ENCODE measurements around the gene CFAP20.

Gene CFAP20

GRCh38 chr16:58129097-58129936, at the start of gene CFAP20:
Gene CFAP20, minus strand, starts transcription at chr16:58129381. Its CDS starts 266 bp downstream, at chr16:58129115.
- Histone ChIP-seq H2AFZ (ENCODE audit: low read depth, low read length) (peak within 1 kb of the TSS; percentile 84), H3K27me3 (ENCODE audit: insufficient read depth, low read length) (no peaks in the 10 kb centered on the region), H3K36me3 (ENCODE audit: insufficient read depth, low read length) (peaks cover 5% of the 10 kb centered on the region), H3K4me3 (ENCODE audit: low read length) (peak within 1 kb of the TSS; percentile 96), H3K9me3 (ENCODE audit: low read length) (no peaks in the 10 kb centered on the region), H3K4me1 (ENCODE audit: insufficient read depth, low read length) (peaks cover 29% of the 10 kb centered on the region)

GRCh38 chr16:58177353-58177710, 48.2 kb upstream of the CFAP20 start:
- H3K4me1 ChIP-seq (ENCODE audit: insufficient read depth, low read length): no peaks in the 10 kb centered on the region
- H3K9me3 ChIP-seq (ENCODE audit: low read length): no peaks in the 10 kb centered on the region
- H3K4me3 ChIP-seq (ENCODE audit: low read length): no peak overlapping the region
- peaks cover 67% of the 10 kb centered on the region for H3K36me3 ChIP-seq (ENCODE audit: insufficient read depth, low read length)
- no peaks in the 10 kb centered on the region for H3K27me3 ChIP-seq (ENCODE audit: insufficient read depth, low read length)
- no peak overlapping the region for H2AFZ ChIP-seq (ENCODE audit: low read depth, low read length)

- Histone ChIP-seq H3K4me3 (ENCODE audit: low read length) (no peak overlapping the region), H3K4me1 (ENCODE audit: insufficient read depth, low read length) (no peaks in the 10 kb centered on the region), H3K36me3 (ENCODE audit: insufficient read depth, low read length) (peaks cover 66% of the 10 kb centered on the region), H3K9me3 (ENCODE audit: low read length) (no peaks in the 10 kb centered on the region), H3K27me3 (ENCODE audit: insufficient read depth, low read length) (no peaks in the 10 kb centered on the region), H2AFZ (ENCODE audit: low read depth, low read length) (no peak overlapping the region)
Measured at GRCh38 chr16:58176608-58177352, 47.6 kb upstream of the CFAP20 start.

GRCh38 chr16:58170223-58170622, 41.0 kb upstream of the CFAP20 start:
- no peaks in the 10 kb centered on the region for H3K27me3 ChIP-seq (ENCODE audit: insufficient read depth, low read length)
- peaks cover 87% of the 10 kb centered on the region for H3K36me3 ChIP-seq (ENCODE audit: insufficient read depth, low read length)
- no peak overlapping the region for H3K4me3 ChIP-seq (ENCODE audit: low read length)
- no peaks in the 10 kb centered on the region for H3K4me1 ChIP-seq (ENCODE audit: insufficient read depth, low read length)
- H2AFZ ChIP-seq (ENCODE audit: low read depth, low read length): no peak overlapping the region
- no peaks in the 10 kb centered on the region for H3K9me3 ChIP-seq (ENCODE audit: low read length)

GRCh38 chr16:58160855-58161254, 31.7 kb upstream of the CFAP20 start:
- no peaks in the 10 kb centered on the region for H3K27me3 ChIP-seq (ENCODE audit: insufficient read depth, low read length)
- no peak overlapping the region for H3K4me3 ChIP-seq (ENCODE audit: low read length)
- no peaks in the 10 kb centered on the region for H3K4me1 ChIP-seq (ENCODE audit: insufficient read depth, low read length)
- peaks cover 66% of the 10 kb centered on the region for H3K36me3 ChIP-seq (ENCODE audit: insufficient read depth, low read length)
- no peaks in the 10 kb centered on the region for H3K9me3 ChIP-seq (ENCODE audit: low read length)
- no peak overlapping the region for H2AFZ ChIP-seq (ENCODE audit: low read depth, low read length)

GRCh38 chr16:58158725-58159124, 29.5 kb upstream of the CFAP20 start:
- no peaks in the 10 kb centered on the region for H3K27me3 ChIP-seq (ENCODE audit: insufficient read depth, low read length)
- no peaks in the 10 kb centered on the region for H3K4me1 ChIP-seq (ENCODE audit: insufficient read depth, low read length)
- peaks cover 45% of the 10 kb centered on the region for H3K36me3 ChIP-seq (ENCODE audit: insufficient read depth, low read length)
- H2AFZ ChIP-seq (ENCODE audit: low read depth, low read length): no peak overlapping the region
- H3K9me3 ChIP-seq (ENCODE audit: low read length): no peaks in the 10 kb centered on the region
- H3K4me3 ChIP-seq (ENCODE audit: low read length): no peak overlapping the region

- Histone ChIP-seq H3K9me3 (ENCODE audit: low read length) (no peaks in the 10 kb centered on the region), H3K27me3 (ENCODE audit: insufficient read depth, low read length) (no peaks in the 10 kb centered on the region), H2AFZ (ENCODE audit: low read depth, low read length) (no peak overlapping the region), H3K4me1 (ENCODE audit: insufficient read depth, low read length) (no peaks in the 10 kb centered on the region), H3K36me3 (ENCODE audit: insufficient read depth, low read length) (peaks cover 38% of the 10 kb centered on the region), H3K4me3 (ENCODE audit: low read length) (no peak overlapping the region)
Measured at GRCh38 chr16:58157951-58158540, 28.9 kb upstream of the CFAP20 start.

GRCh38 chr16:58157239-58157638, 28.1 kb upstream of the CFAP20 start:
- no peak overlapping the region for H3K4me3 ChIP-seq (ENCODE audit: low read length)
- H3K4me1 ChIP-seq (ENCODE audit: insufficient read depth, low read length): no peaks in the 10 kb centered on the region
- no peaks in the 10 kb centered on the region for H3K9me3 ChIP-seq (ENCODE audit: low read length)
- H2AFZ ChIP-seq (ENCODE audit: low read depth, low read length): no peak overlapping the region
- H3K36me3 ChIP-seq (ENCODE audit: insufficient read depth, low read length): peaks cover 30% of the 10 kb centered on the region
- no peaks in the 10 kb centered on the region for H3K27me3 ChIP-seq (ENCODE audit: insufficient read depth, low read length)

GRCh38 chr16:58155839-58156238, 26.7 kb upstream of the CFAP20 start:
- Histone ChIP-seq H3K9me3 (ENCODE audit: low read length) (no peaks in the 10 kb centered on the region), H2AFZ (ENCODE audit: low read depth, low read length) (no peak overlapping the region), H3K4me1 (ENCODE audit: insufficient read depth, low read length) (no peaks in the 10 kb centered on the region), H3K27me3 (ENCODE audit: insufficient read depth, low read length) (no peaks in the 10 kb centered on the region), H3K36me3 (ENCODE audit: insufficient read depth, low read length) (peaks cover 16% of the 10 kb centered on the region), H3K4me3 (ENCODE audit: low read length) (no peak overlapping the region)

GRCh38 chr16:58154345-58154744, 25.2 kb upstream of the CFAP20 start:
- Histone ChIP-seq H3K9me3 (ENCODE audit: low read length) (no peaks in the 10 kb centered on the region), H2AFZ (ENCODE audit: low read depth, low read length) (no peak overlapping the region), H3K27me3 (ENCODE audit: insufficient read depth, low read length) (no peaks in the 10 kb centered on the region), H3K36me3 (ENCODE audit: insufficient read depth, low read length) (peaks cover 9% of the 10 kb centered on the region), H3K4me1 (ENCODE audit: insufficient read depth, low read length) (no peaks in the 10 kb centered on the region), H3K4me3 (ENCODE audit: low read length) (no peak overlapping the region)

- Histone ChIP-seq H3K27me3 (ENCODE audit: insufficient read depth, low read length) (no peaks in the 10 kb centered on the region), H3K4me3 (ENCODE audit: low read length) (no peak overlapping the region), H3K4me1 (ENCODE audit: insufficient read depth, low read length) (no peaks in the 10 kb centered on the region), H2AFZ (ENCODE audit: low read depth, low read length) (no peak overlapping the region), H3K36me3 (ENCODE audit: insufficient read depth, low read length) (no peaks in the 10 kb centered on the region), H3K9me3 (ENCODE audit: low read length) (no peaks in the 10 kb centered on the region)
Measured at GRCh38 chr16:58152246-58152868, 23.2 kb upstream of the CFAP20 start.

GRCh38 chr16:58148526-58148925, 19.3 kb upstream of the CFAP20 start:
- Histone ChIP-seq H3K27me3 (ENCODE audit: insufficient read depth, low read length) (no peaks in the 10 kb centered on the region), H3K4me1 (ENCODE audit: insufficient read depth, low read length) (no peaks in the 10 kb centered on the region), H3K36me3 (ENCODE audit: insufficient read depth, low read length) (no peaks in the 10 kb centered on the region), H3K4me3 (ENCODE audit: low read length) (no peak overlapping the region), H3K9me3 (ENCODE audit: low read length) (no peaks in the 10 kb centered on the region), H2AFZ (ENCODE audit: low read depth, low read length) (no peak overlapping the region)

GRCh38 chr16:58148099-58148498, 18.9 kb upstream of the CFAP20 start:
- no peaks in the 10 kb centered on the region for H3K36me3 ChIP-seq (ENCODE audit: insufficient read depth, low read length)

More at GRCh38 chr16:58148099-58148498, 18.9 kb upstream of the CFAP20 start:
- no peaks in the 10 kb centered on the region for H3K27me3 ChIP-seq (ENCODE audit: insufficient read depth, low read length)
- no peak overlapping the region for H3K4me3 ChIP-seq (ENCODE audit: low read length)
- H3K4me1 ChIP-seq (ENCODE audit: insufficient read depth, low read length): no peaks in the 10 kb centered on the region
- H3K9me3 ChIP-seq (ENCODE audit: low read length): no peaks in the 10 kb centered on the region
- H2AFZ ChIP-seq (ENCODE audit: low read depth, low read length): no peak overlapping the region
